NCI-H748 treated with DMSO at 0.1 percent for 48 hours (cell line): Measurements from ENCODE around the gene AMH.
"Not testable (repeated sequence)": the region's sequence is repeated elsewhere in the genome, so short reads cannot be mapped to it uniquely, and the experiment has no call there.

Experiments used
- DNase-seq: peaks from one replicate; lab custom pipeline; 2025; lab: John Stamatoyannopoulos, UW

AMH gene

DNA sequence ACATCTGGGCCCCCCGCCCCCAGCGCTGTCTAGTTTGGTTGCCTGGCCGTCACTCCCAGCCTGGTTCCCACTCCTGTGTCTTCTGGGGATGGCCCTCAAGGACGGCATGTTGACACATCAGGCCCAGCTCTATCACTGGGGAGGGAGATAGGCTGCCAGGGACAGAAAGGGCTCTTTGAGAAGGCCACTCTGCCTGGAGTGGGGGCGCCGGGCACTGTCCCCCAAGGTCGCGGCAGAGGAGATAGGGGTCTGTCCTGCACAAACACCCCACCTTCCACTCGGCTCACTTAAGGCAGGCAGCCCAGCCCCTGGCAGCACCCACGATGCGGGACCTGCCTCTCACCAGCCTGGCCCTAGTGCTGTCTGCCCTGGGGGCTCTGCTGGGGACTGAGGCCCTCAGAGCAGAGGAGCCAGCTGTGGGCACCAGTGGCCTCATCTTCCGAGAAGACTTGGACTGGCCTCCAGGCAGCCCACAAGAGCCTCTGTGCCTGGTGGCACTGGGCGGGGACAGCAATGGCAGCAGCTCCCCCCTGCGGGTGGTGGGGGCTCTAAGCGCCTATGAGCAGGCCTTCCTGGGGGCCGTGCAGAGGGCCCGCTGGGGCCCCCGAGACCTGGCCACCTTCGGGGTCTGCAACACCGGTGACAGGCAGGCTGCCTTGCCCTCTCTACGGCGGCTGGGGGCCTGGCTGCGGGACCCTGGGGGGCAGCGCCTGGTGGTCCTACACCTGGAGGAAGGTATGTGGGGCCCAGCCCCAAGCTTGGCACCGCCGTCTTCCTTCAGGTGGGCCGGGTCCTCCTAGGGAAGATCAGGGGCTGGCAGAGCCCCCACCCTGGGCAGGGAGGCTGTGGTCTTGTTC, at the start of gene AMH:
TSS of gene AMH (plus strand) at position 314 of the 857 bp plus-strand sequence. CDS start at position 324, 10 bp downstream.
- no peak for DNase-seq

DNA sequence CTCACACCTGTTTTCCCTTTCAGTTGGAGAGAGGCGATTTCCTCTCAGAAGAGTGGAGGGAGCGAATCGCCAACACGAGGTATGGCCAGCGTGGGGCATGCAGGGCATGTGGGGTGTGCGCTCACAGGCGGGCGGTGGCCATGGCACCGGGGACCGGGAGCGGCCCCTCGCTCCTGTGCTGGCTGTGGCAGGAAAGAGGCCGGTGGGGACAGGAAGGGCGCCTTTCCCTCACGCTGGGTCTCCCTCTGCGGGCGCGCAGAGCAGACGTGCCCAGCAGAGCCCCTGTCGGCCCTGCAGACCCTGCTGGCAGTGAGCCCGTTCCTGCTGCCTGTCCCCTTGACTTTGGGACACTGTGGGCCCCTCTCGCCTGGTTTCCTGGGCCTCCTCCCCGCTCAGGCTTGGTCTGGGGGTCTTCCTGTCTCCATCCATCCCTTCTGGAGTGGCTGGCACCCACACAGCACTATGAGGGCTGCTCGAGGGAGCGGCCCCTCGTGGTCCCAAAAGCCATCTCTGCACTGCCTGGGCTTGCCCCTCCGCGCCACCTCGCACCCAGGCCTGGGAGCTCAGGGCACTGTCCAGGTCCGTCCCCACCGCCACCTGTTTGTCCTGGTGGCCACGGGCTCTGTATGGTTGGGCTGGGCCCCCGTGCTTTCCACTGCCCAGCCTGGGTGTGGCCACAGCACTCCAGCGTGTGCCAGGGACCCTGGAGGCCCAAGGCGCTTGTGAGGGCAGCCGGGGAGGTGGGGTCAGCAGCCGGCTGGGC, 49.1 kb upstream of the AMH start:
- DNase-seq = no peak

GRCh38 chr19:2200624-2201294, 48.4 kb upstream of the AMH start:
- DNase-seq = not testable (repeated sequence)

- DNase-seq = no peak
Observed at GRCh38 chr19:2201473-2202148, 47.5 kb upstream of the AMH start.

- DNase-seq = no peak
Observed at GRCh38 chr19:2202366-2202765, 46.8 kb upstream of the AMH start.

GRCh38 chr19:2207008-2207407, 42.1 kb upstream of the AMH start:
- DNase-seq = no peak

DNA sequence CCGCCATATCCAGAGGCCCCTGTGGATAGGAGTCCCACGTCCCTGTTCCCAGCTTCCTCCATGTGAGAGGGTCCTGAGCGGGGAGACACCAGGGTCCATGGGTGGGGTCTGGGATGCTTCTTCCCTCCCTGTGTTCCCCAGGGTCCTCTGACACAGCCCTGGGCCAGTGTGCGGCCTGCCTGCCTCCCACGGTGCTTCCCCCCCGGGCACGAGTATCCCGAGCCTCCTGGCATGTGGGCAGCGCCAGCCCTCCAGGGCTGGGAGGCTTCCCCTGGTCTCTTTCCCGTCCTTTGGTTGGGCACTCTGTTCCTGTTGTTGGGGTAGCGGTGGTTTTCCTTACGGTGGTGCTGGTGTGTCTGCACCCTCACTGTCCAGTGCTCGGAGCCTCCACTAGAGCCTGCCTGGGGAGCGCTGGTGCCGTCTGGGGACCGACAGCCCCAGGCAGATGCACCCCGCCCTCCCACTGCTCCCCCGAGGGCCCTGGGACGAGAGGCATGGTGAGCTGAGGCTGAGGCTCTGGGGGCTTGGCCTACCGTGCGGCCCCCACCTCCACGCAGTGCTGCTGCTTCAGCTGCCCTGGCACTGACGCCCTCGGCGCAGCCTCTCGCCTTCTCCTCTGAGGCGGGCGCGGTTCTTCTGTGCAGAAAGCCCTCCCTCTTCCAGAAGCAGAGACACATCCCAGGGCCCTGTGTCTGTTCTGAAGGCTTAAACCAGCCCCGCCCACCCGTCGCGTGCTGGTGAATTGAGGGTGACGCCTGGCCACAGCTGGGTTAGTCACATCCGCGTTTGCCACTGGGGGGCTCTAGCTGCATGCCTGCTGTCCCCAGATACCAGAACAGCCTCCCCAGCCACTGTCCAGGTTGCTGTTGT, 40.9 kb upstream of the AMH start:
- DNase-seq = no peak

- DNase-seq = no peak
Observed at GRCh38 chr19:2208975-2209374, 40.1 kb upstream of the AMH start.

- no peak for DNase-seq
Observed at GRCh38 chr19:2209408-2209807, 39.7 kb upstream of the AMH start.

- DNase-seq = no peak
Observed at GRCh38 chr19:2210206-2210605, 38.9 kb upstream of the AMH start.

DNA sequence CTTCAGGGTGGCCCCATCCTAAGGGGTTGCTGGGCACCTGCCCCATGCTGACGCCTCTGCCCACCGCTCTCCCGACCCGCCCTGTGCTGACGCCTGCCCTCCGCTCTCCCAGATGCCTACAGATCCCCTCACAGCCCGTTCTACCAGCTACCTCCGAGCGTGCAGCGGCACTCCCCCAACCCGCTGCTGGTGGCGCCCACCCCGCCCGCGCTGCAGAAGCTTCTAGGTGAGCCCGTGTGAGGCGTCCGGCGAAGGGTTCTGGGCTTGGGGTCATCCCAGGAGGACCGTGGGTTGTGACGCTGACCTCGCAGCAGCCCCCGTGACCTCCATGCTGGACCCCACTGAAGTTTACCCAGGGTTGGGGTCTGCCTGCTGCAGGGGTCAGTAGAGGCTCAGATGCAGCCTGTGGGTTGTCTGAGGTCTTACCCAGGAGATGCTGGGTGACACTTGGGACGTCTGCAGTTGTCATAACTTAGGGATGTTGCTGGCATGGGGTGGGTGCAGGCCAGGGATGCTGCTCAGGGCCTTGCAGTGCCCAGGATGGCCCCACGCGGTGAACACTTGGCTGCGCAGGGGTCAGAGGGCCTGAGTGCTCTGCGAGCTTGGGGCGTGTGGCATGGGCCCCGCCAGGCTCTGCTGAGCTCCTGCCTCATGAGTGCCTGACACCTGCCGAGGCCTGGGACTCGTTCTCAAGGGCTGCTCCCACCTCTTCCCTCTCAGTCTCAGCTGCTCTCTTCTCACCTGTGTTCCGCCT, 38.0 kb upstream of the AMH start:
- DNase-seq = no peak

DNA sequence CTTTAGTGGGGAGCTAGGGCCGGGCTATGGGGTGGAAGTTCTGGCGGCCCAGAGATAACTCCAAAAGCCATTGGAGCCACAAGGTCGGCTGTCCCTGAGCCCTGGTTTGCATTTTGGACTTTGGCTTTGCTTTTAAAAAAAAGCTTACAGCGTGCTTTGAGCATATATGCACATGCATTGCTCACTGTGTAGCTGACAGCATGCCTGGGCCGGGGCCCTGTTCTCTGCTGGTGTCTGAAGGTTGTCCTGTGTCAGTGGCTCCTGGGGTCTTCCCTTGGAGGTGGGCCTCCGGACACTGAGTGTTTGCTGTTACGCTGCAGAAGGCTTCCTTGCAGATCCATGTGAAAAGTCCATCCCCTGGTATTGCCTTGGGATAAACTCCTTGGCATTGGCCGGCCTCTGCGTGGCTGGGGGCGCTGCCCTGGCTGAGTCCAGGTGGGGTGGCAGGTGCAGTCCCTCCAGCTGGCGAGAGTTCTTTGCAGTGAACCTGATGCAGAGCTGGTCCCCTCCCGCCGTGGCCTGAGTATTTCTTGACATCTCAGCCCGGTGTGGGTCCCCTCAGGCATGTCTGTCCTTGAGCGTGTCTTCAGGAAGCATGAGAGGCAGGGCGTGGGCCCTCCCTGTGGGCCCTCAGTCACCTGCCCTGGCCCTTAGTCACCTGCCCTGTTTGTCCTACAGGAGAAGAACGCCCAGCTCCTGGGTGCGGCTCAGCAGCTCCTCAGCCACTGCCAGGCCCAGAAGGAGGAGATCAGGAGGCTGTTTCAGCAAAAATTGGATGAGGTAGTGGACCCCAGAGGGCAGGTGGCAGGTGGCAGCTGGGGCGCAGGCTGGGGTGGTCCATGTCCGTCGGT, 36.0 kb upstream of the AMH start:
- DNase-seq = no peak

DNA sequence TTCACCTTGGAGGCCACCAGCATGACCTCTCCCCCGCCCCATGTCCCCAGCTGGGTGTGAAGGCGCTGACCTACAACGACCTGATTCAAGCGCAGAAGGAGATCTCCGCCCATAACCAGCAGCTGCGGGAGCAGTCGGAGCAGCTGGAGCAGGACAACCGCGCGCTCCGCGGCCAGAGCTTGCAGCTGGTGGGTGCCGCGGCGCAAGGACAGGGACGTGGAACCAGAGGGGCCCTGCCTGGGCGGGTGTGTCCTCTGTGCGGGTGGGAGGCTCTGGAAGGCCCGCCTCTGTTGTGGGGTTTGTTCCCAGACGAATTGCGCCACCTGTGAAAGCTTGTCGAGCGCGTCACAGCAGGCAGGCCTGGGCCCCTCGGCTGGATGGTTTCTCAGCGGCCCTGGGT, 35.3 kb upstream of the AMH start:
- no peak for DNase-seq

DNA sequence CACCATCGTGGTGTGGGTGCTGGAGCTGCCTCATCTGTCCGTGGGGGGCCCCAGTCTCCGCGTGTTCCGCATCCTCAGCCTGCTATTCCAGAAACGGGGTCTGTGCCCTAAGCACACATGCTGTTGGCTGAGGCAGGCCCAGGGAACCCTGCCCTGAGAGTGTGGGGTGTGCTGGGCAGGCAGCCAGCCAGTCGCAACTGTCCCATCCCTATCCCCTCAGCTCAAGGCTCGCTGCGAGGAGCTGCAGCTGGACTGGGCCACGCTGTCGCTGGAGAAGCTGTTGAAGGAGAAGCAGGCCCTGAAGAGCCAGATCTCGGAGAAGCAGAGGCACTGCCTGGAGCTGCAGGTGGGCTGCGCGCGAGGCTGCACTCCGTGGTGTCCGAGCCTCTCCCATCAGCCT, 34.9 kb upstream of the AMH start:
- no peak for DNase-seq

- no peak for DNase-seq
Observed at GRCh38 chr19:2215281-2215751, 33.8 kb upstream of the AMH start.

GRCh38 chr19:2216361-2217225, 32.5 kb upstream of the AMH start:
- DNase-seq = no peak

DNA sequence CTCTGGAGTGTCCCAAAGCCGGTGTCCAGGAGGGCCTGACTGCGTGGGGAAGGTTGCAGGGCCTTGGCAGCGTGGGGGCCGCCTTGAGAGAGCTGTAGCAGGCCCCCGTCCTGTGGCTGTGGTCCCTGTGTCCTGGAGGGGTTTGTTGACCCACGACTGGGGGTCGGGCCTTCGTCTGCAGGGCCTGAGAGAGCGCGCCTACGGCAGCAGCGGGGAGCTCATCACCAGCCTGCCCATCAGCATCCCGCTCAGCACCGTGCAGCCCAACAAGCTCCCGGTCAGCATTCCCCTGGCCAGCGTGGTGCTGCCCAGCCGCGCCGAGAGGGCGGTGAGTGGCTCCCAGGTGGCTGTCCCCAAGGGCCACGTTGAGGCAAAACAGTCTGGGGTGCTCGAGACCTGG, 31.5 kb upstream of the AMH start:
- no peak for DNase-seq

DNA sequence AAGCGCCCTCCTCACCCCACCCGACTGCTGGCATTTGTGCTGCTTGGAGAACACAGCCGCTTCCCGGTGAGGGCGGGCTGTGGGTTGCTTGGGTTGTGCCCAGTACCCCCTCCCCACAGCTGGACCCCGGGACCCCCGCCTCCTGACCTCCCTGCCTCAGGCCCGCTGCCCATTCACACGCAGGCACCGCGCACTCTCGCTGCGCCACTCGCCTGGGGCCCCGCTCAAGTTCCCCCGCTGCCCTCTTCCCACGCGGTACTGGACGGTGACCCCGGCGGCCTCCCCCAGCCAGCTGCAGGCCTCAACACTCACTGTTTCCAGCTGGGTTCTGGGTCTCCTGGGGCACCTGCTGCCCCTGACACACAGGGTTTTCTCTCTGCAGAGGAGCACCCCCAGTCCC, 29.4 kb upstream of the AMH start:
- DNase-seq = no peak
